OCI-LY3 (cell line): ENCODE measurements around the gene MYO3A.

Experiments used
- EZH2phosphoT487 ChIP-seq: fragments of 200-600 bp; shearing (Covaris generic); IDR thresholded peaks from 2 replicates; pipeline ENCODE4 v1.6.1; 2018; ENCODE audit warnings: antibody characterized with exemption, mixed run types, low read depth
- TF ChIP-seq, protein P1 (sequence below): fragments of 200-600, 300-600 bp; sonication (generic); IDR thresholded peaks from 2 replicates; pipeline ENCODE4 v1.5.1; 2014; ENCODE audit warnings: antibody characterized with exemption, low read length, low read depth

DNA sequence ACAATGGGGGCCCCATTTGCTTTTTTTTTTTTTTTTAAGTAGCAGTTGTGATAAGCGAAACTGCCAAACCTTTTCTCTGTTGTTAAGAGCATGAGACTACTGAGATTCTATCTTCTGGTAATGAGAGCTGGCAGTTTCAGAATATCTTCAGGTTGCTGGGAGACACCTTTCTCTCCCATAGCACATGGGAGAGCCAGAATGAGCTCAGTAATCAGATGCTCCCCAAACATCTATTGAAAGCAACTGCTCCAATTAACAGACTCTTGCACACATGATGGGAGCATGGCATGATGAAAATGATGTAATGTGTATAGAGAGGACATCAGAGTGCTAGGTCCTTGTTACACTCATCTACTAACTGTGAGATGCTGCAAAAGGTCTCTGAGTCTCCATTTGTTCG lies 18.8 kb downstream of the MYO3A start:
- TF ChIP-seq, protein P1, sequence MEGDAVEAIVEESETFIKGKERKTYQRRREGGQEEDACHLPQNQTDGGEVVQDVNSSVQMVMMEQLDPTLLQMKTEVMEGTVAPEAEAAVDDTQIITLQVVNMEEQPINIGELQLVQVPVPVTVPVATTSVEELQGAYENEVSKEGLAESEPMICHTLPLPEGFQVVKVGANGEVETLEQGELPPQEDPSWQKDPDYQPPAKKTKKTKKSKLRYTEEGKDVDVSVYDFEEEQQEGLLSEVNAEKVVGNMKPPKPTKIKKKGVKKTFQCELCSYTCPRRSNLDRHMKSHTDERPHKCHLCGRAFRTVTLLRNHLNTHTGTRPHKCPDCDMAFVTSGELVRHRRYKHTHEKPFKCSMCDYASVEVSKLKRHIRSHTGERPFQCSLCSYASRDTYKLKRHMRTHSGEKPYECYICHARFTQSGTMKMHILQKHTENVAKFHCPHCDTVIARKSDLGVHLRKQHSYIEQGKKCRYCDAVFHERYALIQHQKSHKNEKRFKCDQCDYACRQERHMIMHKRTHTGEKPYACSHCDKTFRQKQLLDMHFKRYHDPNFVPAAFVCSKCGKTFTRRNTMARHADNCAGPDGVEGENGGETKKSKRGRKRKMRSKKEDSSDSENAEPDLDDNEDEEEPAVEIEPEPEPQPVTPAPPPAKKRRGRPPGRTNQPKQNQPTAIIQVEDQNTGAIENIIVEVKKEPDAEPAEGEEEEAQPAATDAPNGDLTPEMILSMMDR: no peak
- TF ChIP-seq EZH2phosphoT487: no peak
